Measurements from ENCODE around the gene WIPI1.

The WIPI1 gene

DNA sequence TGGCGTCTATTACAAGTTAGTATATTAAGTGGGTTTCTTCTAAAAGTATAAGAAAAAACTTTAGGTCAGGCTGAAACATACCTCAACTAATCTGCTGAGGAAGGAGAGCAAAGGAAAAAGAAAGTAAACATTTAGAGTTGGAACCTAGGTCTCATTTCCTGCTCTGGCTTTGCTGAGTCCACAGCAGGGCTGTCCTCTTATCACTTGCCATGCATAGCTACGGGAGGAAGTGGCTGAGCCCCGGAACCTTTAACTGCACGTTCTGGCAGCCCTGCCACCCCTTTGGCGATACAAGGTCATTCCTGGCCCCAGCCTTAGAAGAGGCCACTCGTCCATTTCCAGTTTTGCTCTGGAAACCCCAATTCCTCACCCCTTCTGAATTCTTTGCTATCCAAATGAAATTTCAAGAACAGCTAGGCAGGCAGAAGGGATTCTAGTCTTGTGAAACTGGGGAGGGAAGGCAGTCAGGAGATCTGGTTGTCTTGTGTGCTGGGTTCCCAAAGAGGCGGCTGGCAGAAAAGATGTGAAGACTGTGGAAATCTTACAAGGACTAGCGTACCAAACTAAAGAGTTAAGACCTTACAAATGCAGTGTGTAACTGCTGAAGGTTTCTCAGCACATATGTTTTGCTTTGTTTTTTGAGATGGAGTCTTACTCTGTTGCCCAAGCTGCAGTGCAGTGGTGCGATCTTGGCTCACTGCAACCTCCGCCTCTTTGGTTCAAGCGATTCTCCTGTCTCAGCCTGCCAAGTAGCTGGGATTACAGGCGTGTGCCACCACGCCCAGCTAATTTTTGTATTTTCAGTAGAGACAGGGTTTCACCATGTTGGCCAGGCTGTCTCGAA is 19.1 kb downstream of the WIPI1 start:
- Histone ChIP-seq H3K27ac (ENCODE audit: low read length) (no peak overlapping the region), H3K9me3 (ENCODE audit: control insufficient read depth, insufficient read depth, low read length) (no peaks in the 10 kb centered on the region), H3K36me3 (ENCODE audit: control insufficient read depth, insufficient read depth, low read length) (no peaks in the 10 kb centered on the region), H3K27me3 (ENCODE audit: control insufficient read depth, insufficient read depth, low read length) (no peaks in the 10 kb centered on the region), H3K4me3 (ENCODE audit: low read length) (no peak overlapping the region), H3K4me1 (ENCODE audit: control insufficient read depth, insufficient read depth, low read length) (no peaks in the 10 kb centered on the region)
- no CpG with 5 or more reads among the region's 14 CpGs for WGBS (ENCODE audit: insufficient coverage, insufficient read length)
- no peak for DNase-seq (ENCODE audit: low read depth, low spot score)

DNA sequence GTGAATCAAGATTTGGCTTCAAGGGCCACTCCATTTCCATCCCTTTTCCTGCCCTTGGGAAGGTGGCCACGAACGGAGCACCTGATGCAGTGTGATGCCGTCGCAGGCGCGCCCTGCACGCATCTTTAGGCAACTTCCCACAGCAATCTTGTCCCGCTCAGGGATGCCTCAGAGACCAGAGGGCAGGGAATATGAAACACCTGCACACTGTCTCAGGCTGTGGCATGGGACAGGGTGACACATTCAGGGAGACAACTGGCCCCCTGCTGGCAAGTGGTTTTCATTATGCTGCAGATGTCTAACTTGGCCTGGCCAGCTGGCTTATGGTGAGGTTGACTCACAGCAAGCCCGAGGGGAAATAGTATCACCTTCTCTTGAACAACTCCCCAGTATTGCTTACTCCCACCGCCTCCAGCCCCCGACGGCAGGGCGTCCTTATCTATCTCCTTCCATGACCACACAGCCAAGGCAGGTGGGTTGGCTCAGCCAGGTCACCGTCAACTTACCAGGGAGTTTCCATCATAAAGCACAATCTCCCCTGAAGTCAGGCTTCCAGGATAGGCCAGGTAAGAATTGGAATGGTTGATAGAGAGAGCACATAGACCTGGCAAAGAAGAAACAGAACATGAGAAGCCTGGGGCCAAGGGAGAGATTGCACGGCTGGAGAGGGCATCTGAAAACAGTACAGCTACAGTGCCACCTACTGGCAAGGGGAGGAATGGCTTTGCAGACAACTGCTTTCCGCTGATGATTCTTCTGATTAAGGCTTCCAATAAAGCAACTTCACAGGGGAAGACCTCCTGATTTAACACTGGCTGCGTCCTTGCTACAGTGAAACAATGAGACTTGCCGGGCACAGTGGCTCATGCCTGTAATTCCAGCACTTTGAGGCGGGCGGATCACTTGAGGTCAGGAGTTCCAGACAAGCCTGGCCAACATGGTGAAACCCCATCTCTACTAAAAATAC is 21.1 kb downstream of the WIPI1 start:
- peak; percentile 58 for DNase-seq (ENCODE audit: low read depth, low spot score)
- Histone ChIP-seq H3K4me3 (ENCODE audit: low read length) (no peak overlapping the region), H3K27me3 (ENCODE audit: control insufficient read depth, insufficient read depth, low read length) (no peaks in the 10 kb centered on the region), H3K9me3 (ENCODE audit: control insufficient read depth, insufficient read depth, low read length) (no peaks in the 10 kb centered on the region), H3K36me3 (ENCODE audit: control insufficient read depth, insufficient read depth, low read length) (peaks cover 3% of the 10 kb centered on the region; the same call in 1 of the 2 replicates), H3K4me1 (ENCODE audit: control insufficient read depth, insufficient read depth, low read length) (no peaks in the 10 kb centered on the region), H3K27ac (ENCODE audit: low read length) (no peak overlapping the region)
- no CpG with 5 or more reads among the region's 20 CpGs for WGBS (ENCODE audit: insufficient coverage, insufficient read length)

DNA sequence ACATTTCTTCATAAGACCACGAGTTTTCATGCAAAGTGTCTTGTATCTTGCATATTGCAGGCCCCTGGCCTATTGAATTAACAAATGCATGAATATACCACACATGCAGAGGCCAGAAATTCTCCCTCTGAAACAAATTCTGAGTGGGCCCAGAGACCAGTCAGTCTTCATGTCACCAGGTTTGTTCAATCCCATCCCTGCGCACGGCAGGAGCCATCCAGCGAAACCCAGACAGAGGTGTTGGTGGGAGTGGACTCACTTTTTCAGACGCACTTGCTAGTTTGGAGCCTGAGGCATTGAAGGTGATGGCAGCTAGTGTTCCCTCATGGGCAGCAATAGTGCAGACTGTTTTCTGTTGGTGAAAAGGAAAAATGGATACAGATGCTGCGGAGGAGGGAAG is 21.9 kb downstream of the WIPI1 start:
- Histone ChIP-seq H3K4me1 (ENCODE audit: control insufficient read depth, insufficient read depth, low read length) (no peaks in the 10 kb centered on the region), H3K36me3 (ENCODE audit: control insufficient read depth, insufficient read depth, low read length) (peaks cover 3% of the 10 kb centered on the region; the same call in 1 of the 2 replicates), H3K4me3 (ENCODE audit: low read length) (no peak overlapping the region), H3K27ac (ENCODE audit: low read length) (no peak overlapping the region), H3K27me3 (ENCODE audit: control insufficient read depth, insufficient read depth, low read length) (no peaks in the 10 kb centered on the region), H3K9me3 (ENCODE audit: control insufficient read depth, insufficient read depth, low read length) (no peaks in the 10 kb centered on the region)
- no CpG with 5 or more reads among the region's 6 CpGs for WGBS (ENCODE audit: insufficient coverage, insufficient read length)
- no peak for DNase-seq (ENCODE audit: low read depth, low spot score)

DNA sequence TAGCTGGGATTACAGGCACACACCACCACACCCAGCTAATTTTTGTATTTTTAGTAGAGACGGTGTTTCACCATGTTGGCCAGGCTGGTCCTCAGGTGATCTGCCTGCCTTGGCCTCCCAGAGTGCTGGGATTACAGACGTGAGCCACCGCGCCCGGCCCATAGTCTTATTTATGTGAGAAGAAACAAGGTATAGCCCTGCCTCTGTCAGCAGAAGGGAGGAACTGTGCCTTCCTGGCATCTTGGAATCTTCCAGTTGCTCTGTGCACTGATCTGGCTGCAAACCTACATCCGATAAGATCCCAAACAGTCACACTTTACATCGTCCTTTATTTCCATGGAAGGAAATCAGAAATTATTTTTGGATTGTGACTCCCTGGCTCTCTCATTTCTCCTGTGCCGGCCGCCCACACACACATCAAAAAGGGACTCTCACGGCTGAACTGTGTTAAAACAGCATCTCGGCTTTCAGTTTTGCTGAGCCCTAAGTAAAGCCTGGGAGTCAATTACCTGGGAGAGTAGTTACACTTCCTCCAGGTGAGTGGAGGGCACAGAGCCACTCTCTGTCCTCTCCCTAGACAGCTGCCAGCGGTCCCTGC is 23.3 kb downstream of the WIPI1 start:
- Histone ChIP-seq H3K27me3 (ENCODE audit: control insufficient read depth, insufficient read depth, low read length) (no peaks in the 10 kb centered on the region), H3K4me3 (ENCODE audit: low read length) (no peak overlapping the region), H3K4me1 (ENCODE audit: control insufficient read depth, insufficient read depth, low read length) (no peaks in the 10 kb centered on the region), H3K9me3 (ENCODE audit: control insufficient read depth, insufficient read depth, low read length) (no peaks in the 10 kb centered on the region), H3K27ac (ENCODE audit: low read length) (no peak overlapping the region), H3K36me3 (ENCODE audit: control insufficient read depth, insufficient read depth, low read length) (peaks cover 3% of the 10 kb centered on the region; the same call in 1 of the 2 replicates)
- DNase-seq (ENCODE audit: low read depth, low spot score), result no peak
- WGBS (ENCODE audit: insufficient coverage, insufficient read length), result no CpG with 5 or more reads among the region's 12 CpGs

DNA sequence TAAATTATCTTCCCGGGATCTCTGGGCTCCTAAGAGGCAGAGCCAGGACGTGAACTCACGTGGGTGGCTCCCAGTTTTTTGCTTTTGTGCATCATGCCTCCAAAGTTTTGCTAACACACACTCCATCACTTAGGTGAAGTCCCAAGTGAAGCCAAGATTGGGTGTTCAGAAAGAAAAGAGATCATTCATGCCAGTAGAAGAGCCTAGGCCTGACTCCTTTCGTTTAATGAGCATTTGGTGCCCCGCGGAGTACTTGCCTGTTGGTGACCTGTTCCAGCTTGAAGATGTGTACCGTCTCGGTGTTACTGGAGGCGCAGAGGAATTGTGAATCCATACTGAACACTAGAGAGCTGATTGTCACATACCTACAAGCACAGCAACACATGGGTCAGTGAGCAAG is 24.1 kb downstream of the WIPI1 start:
- no CpG with 5 or more reads among the region's 9 CpGs for WGBS (ENCODE audit: insufficient coverage, insufficient read length)
- H3K4me1 ChIP-seq (ENCODE audit: control insufficient read depth, insufficient read depth, low read length), result no peaks in the 10 kb centered on the region
- no peak for DNase-seq (ENCODE audit: low read depth, low spot score)
- no peak overlapping the region for H3K27ac ChIP-seq (ENCODE audit: low read length)
- H3K27me3 ChIP-seq (ENCODE audit: control insufficient read depth, insufficient read depth, low read length), result no peaks in the 10 kb centered on the region
- H3K4me3 ChIP-seq (ENCODE audit: low read length), result no peak overlapping the region
- no peaks in the 10 kb centered on the region for H3K9me3 ChIP-seq (ENCODE audit: control insufficient read depth, insufficient read depth, low read length)
- peaks cover 3% of the 10 kb centered on the region; the same call in 1 of the 2 replicates for H3K36me3 ChIP-seq (ENCODE audit: control insufficient read depth, insufficient read depth, low read length)

DNA sequence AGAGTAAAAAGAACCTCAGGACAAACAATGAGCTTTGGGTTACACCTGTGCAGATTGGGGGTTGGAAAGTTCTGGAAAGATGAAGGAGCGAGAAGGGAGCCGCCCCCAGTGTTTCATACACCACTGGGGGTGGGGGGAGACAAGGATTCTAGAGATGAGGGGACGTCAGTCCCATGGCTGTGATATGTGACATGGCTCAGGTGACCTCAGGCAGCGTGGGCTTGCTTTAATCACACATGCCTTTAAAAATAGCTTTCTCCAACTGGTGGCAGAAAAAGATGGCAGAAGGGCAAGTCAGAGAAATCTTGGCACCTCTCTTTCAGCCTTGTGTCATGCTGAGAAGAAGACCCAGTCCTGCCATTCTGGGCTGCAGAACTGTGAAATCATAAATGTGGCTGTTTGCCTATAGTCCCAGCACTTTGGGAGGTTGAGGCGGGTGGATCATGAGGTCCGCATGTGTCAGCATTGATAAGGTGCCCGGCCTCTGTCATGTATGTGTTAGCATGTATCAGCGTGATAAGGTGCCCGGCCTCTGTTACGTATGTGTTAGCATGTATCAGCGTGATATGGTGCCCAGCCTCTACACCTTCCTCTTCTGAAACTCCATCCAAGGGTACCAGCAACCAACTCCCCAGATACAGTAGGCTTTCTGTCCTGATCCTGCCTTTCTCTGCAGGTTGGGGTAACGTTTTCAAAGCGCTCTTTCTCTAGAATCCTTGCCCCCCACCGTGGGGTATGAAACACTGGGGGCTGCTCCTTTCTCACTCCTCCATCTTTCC is 25.0 kb downstream of the WIPI1 start:
- WGBS (ENCODE audit: insufficient coverage, insufficient read length), result no CpG with 5 or more reads among the region's 14 CpGs
- H3K4me3 ChIP-seq (ENCODE audit: low read length), result no peak overlapping the region
- no peak overlapping the region for H3K27ac ChIP-seq (ENCODE audit: low read length)

DNA sequence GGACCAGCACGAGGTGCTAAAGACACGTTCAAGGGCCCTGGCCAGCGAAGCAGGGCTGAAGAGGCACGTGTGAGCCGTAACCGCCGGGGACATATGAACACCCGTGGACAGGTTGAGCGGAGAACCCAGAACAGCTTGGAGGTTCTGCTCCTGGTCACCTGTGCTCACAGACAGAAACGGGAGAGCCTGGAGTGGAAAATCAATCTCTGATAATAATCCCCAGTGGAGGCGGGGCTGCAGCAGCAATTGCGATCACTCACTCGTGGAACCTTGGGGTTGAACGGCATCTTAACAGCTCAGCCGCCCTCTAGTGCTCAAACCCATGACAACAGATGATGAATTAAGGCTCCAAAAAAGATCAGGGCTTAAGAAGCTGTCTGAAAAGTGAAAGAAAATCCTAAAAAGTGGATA is 25.6 kb downstream of the WIPI1 start:
- H3K4me1 ChIP-seq (ENCODE audit: control insufficient read depth, insufficient read depth, low read length), result no peaks in the 10 kb centered on the region
- peaks cover 3% of the 10 kb centered on the region; the same call in 1 of the 2 replicates for H3K36me3 ChIP-seq (ENCODE audit: control insufficient read depth, insufficient read depth, low read length)
- H3K4me3 ChIP-seq (ENCODE audit: low read length), result no peak overlapping the region
- no peaks in the 10 kb centered on the region for H3K9me3 ChIP-seq (ENCODE audit: control insufficient read depth, insufficient read depth, low read length)
- no peak overlapping the region for H3K27ac ChIP-seq (ENCODE audit: low read length)
- H3K27me3 ChIP-seq (ENCODE audit: control insufficient read depth, insufficient read depth, low read length), result no peaks in the 10 kb centered on the region
- no peak for DNase-seq (ENCODE audit: low read depth, low spot score)
- WGBS (ENCODE audit: insufficient coverage, insufficient read length), result no CpG with 5 or more reads among the region's 15 CpGs

More for the DNA sequence above, 25.0 kb downstream of the WIPI1 start:
- H3K9me3 ChIP-seq (ENCODE audit: control insufficient read depth, insufficient read depth, low read length), result no peaks in the 10 kb centered on the region
- no peak for DNase-seq (ENCODE audit: low read depth, low spot score)
- H3K36me3 ChIP-seq (ENCODE audit: control insufficient read depth, insufficient read depth, low read length), result peaks cover 3% of the 10 kb centered on the region; the same call in 1 of the 2 replicates
- no peaks in the 10 kb centered on the region for H3K4me1 ChIP-seq (ENCODE audit: control insufficient read depth, insufficient read depth, low read length)
- no peaks in the 10 kb centered on the region for H3K27me3 ChIP-seq (ENCODE audit: control insufficient read depth, insufficient read depth, low read length)

DNA sequence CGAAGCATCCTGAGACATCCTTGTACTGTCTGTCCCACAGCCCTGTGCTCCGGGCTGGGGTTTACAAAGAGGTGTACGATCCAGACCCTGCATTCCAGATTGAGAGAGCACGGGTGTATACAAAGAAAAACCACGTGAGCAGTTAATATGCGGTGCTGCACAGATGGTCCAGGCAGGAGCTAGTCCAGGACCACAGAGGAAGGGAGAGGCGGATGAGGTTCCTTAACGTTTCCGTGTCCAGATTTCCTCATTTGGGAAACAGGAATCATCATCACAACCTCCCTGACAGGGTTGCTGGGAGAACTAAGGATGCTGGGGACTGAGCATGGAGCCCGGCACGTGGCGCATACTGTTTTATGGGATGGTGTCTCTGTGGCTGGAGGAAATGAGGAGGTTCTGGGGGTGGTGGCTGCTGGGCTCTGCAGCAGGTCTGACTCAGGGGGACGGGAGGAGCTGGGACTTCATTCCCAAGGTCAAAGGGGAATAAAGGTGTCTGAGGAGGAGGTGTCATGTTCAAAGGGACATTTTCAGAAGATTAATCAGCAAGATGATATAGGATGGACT is 26.2 kb downstream of the WIPI1 start:
- H3K4me1 ChIP-seq (ENCODE audit: control insufficient read depth, insufficient read depth, low read length), result no peaks in the 10 kb centered on the region
- no CpG with 5 or more reads among the region's 13 CpGs for WGBS (ENCODE audit: insufficient coverage, insufficient read length)
- H3K36me3 ChIP-seq (ENCODE audit: control insufficient read depth, insufficient read depth, low read length), result peaks cover 3% of the 10 kb centered on the region; the same call in 1 of the 2 replicates
- H3K4me3 ChIP-seq (ENCODE audit: low read length), result no peak overlapping the region
- no peaks in the 10 kb centered on the region for H3K27me3 ChIP-seq (ENCODE audit: control insufficient read depth, insufficient read depth, low read length)
- no peak overlapping the region for H3K27ac ChIP-seq (ENCODE audit: low read length)
- H3K9me3 ChIP-seq (ENCODE audit: control insufficient read depth, insufficient read depth, low read length), result no peaks in the 10 kb centered on the region
- no peak for DNase-seq (ENCODE audit: low read depth, low spot score)

DNA sequence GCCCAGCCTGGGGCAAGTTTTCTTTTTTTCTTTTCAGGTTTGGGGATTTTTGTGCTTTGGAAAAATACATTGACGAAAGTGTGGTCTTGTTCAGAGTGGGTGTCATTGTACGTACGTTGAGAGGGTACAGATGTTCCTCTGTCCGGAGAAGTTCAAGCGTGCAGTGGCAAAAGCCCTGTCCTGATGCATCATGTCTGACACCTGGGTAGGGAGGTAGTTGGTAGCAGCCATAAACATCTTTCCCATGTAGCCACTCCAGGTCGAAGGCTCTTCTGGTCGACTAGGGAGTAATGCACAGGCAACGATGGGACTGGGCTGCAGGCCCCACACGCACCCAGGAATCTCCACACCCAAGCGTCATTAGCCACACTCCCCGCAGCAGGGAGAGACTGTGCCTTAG is 27.4 kb downstream of the WIPI1 start:
- no peak overlapping the region for H3K4me3 ChIP-seq (ENCODE audit: low read length)
- H3K36me3 ChIP-seq (ENCODE audit: control insufficient read depth, insufficient read depth, low read length), result peaks cover 3% of the 10 kb centered on the region; the same call in 1 of the 2 replicates
- no peaks in the 10 kb centered on the region for H3K27me3 ChIP-seq (ENCODE audit: control insufficient read depth, insufficient read depth, low read length)
- H3K9me3 ChIP-seq (ENCODE audit: control insufficient read depth, insufficient read depth, low read length), result no peaks in the 10 kb centered on the region
- no peak overlapping the region for H3K27ac ChIP-seq (ENCODE audit: low read length)
- no peak for DNase-seq (ENCODE audit: low read depth, low spot score)
- H3K4me1 ChIP-seq (ENCODE audit: control insufficient read depth, insufficient read depth, low read length), result no peaks in the 10 kb centered on the region
- WGBS (ENCODE audit: insufficient coverage, insufficient read length), result no CpG with 5 or more reads among the region's 11 CpGs
